Activated CD4-positive, alpha-beta T cell treated with anti-CD3 and anti-CD28 coated beads, Interleukin-2, amount 50 U/mL, for 24 hours (primary cell): ENCODE results near the gene CCDC171.

Experiments used
- DNase-seq, 2 donors: peaks; one replicate each; pipeline ENCODE4 v3.0.0-alpha.2; 2020; ENCODE audit warnings: low read depth in 1 of 2, low spot score in 1 of 2

CCDC171 gene

DNA sequence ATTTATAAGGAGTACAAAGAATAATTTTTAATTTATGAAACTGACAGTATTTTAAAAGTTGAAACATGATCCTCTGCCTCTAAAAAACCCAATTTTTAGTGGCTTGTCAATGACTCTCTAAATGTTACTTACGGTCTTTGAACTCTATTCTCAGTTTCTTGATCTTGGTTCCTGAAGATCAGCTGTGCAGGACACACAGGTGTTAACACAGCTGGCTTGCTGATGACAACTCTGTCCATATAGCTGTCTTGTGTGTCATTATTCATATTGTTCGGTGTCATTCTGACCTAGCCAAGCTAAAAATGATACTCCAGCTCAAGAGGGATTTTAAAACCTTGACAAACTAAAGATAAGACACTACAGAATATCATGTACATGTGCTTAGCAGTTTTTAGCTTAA is 314.5 kb downstream of the CCDC171 start:
- DNase-seq, result no peak

DNA sequence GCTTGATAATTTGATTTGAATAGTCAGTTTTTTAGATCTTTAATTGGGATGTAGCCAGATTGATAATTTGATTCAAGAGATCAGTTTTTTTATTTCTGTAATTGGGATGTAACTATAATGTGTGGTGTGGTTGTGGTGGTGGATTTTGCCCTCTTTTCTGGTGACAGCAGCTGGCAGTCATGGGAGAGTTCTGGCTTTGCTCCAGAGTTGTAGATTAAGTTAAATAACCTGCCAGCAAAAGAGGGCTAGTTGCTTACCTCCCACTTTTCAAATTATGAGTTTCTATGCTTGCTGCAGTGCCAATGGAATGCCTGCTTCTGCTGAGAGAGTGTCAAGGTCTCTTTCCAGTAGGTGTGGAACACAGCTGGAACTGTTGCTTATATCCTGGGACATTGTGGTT is 315.1 kb downstream of the CCDC171 start:
- no peak for DNase-seq

DNA sequence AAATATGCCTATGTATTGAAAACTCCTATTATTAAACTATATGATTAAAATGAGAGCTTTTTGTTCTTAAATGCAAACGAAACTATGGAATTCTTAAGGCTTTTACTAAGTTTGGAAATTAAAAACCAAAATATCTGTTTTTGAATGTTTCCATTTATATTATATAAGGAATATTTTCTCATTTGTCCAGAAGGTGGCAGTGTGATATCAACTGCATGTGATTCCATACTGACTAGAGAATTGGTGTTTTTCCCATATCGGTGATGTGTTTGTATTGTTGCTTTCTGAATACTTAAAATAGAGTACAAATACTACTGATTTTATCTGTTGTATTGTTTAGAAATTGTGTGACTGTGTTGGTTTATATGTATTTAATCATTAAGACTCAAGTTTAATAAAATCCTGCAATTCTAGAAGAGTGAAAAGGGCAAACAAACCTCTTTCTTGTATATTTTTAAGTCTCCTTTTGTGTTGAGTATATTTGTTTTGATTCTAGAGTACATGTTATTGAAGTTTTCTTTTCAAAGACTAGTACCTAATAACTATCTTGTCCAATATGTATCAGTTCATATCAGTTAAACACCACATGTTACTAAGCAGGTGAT is 320.8 kb downstream of the CCDC171 start:
- no peak for DNase-seq

DNA sequence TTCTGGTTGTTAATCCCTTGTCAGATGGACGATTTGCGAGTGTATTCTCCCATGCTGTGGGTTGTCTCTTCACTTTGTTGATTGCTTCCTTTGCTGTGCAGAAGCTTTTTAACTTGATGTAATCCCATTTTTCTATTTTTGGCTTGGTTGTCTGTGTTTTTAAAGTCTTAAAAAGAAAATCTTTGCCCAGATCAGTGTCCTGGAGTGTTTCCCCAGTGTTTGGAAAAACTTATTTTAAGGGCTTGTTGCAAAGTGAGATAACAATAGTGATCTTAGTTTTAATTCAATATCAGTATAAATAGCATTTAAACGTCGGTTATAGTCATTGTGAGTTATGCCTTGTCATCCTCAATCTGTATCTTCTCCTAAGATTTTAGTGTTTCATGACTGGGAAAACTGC is 329.5 kb downstream of the CCDC171 start:
- no peak for DNase-seq

- DNase-seq, result no peak
Observed at GRCh38 chr9:15882883-15883282, 330.0 kb downstream of the CCDC171 start.

DNA sequence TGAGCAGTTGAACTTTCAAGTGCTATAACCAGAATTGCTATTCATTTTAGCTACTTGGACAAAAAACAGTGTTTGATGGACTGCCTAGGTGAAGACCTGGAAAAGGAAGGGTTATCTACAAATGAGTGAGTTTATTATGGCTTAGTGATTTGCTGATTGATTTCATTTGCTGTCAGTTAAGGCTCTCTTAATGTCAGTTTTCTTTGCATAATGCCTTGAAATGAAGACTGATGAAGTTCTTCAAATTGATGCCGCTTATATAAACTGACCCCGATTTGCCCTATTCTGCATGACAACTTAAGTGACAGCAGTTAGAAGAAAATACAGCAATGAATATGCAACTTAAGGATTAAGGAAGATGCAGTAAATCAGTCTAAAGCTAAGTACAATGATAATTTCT is 332.6 kb downstream of the CCDC171 start:
- DNase-seq, result no peak

- no peak for DNase-seq
Observed at GRCh38 chr9:15889555-15889954, 336.7 kb downstream of the CCDC171 start.

- no peak for DNase-seq
Observed at GRCh38 chr9:15901572-15901971, 348.7 kb downstream of the CCDC171 start.

GRCh38 chr9:15909297-15909696 is 356.5 kb downstream of the CCDC171 start:
- DNase-seq, result no peak

DNA sequence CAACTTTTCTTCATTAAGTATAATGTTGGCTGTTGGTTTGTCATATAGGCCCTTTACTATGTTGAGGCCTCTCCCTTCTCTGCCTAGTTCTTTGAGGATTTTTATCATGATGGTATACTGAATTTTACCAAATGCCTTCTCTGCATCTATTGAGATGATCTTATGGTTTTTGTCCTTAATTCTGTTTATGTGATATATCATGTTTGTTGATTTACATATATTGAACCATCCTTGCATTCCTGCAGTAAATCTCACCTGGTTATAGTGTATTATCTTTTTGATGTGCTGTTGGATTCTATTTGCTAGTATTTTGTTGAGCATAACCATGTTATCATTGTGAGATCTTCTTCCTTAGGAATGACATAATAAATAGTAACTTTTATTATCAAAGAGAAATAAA is 362.9 kb downstream of the CCDC171 start:
- no peak for DNase-seq

DNA sequence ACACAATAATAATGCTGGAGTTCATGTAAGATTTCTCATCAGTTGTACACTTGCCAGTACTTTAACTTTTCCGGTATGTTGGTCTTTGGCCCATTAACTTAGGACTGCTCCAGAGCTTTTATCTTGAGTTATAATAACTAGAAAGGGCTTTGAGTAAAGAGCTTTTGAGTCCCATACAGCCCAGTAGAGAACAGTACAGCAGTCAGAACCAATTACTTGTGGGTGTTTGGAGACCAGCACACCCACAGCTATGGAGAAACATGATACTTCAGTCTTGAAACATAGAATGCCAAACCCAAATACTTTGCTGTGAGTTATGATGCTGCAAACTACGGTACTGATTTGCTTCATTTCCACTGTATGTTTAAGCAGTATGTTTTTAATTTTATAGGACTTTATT is 374.3 kb downstream of the CCDC171 start:
- DNase-seq, result no peak

DNA sequence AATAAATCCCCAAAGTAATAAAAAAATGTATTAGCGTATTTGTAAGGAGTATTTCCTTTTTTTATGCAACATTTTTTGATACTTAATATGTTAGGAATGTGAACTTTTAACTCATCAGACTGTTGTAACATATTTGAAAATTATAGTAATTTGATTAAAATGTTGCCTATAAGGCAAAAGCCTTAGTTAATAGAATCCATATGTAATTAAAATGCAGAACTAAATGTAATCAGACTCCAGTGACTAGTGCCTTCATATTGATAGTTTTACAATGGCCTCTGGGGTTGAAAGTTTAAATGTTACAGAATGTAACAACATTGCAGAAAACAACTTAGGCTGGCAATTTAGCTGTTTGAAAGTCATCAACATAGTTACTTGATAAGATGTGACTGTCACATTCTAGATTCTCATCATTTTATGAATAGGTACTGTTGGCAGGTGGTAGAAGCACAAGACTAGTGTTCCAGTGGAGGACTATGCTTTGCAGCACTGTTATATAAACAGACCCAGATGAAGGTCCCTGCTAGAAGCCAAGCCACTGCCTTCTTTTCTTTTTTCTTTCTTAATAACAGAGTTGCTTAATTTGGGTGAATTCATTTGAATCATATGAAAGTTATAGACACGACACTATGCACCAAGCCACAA is 382.9 kb downstream of the CCDC171 start:
- DNase-seq, result no peak

GRCh38 chr9:15936306-15936921 is 383.6 kb downstream of the CCDC171 start:
- no peak for DNase-seq

GRCh38 chr9:15942831-15943424 is 390.1 kb downstream of the CCDC171 start:
- DNase-seq, result no peak

DNA sequence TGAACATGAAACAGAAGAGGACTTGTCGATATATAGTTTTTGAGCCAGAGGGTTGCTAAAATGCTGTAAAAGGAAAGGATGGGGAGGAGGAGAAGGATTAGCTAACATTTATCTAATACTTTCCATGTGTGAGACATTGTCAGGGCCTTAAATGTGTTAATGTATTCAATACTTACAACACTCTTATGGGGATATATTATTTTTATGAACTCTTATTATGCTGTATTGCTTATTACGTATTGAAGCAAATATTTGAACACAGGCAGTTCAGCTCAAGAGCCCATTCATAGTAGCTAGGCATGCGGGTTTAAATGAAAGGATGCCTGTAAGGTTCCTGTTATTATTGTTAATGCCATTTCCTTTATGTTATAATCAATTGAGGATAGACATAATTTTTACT is 391.5 kb downstream of the CCDC171 start:
- DNase-seq, result no peak

- DNase-seq, result no peak
Observed at GRCh38 chr9:15959663-15960062, 406.8 kb downstream of the CCDC171 start.

DNA sequence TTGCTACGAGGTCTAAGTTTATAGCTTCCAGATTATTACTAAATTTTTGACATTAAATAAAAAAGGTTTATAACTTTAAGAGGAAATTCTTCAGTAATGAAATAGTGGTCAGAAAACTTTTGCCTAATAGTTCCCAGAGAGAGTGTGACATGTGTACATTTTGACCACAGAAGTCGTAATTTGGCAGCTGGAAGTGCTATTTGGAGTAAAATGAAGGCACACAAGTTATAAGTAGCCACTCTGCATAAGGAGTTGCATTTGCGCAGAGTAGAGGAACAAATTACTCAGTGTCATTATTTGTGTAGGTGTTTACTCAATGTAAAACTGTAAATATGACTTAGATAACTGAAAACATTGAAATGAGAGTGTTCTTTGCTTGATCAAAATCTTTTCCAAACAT is 408.4 kb downstream of the CCDC171 start:
- no peak for DNase-seq

DNA sequence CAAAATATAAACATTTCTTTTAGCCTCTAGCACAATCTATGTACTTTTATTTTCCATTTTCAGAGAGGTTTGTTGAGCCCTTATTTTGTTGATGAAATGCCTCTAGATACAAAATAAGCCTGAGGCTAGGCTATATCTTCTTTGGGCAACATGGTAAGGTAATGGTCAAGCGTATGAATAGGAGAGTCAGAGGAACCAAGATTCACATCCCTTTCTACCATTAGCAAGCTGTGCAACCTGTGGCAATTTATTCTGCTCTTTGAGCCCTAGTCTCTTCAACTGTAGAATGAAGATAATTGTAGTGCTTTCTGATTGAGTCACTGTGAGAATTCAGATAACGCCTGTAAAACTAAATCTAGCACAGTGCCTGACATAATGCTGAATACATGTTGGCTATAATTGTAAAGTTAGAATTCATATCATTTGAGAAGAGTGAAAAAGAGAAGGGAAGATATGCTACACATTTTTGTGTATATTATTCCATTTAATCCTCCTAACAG is 412.5 kb downstream of the CCDC171 start:
- no peak for DNase-seq

DNA sequence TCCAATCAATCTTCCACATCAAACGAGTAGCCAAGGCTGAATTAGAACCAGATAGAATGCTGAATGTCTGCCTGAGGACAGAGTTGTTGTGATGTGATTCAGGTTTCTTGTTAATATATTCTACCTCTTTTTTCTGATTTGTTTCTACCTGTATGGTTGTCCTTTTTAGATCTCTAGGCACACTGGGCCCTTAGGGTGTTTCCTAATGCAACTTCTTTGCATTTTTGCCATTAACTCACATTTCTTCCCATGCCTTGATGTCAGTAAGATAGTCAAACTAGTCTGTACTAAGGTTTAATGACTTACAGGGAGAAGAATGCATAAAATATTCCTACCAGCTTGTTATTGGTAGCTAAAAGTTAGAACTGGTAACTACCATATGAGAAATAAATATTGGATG is 413.6 kb downstream of the CCDC171 start:
- no peak for DNase-seq

GRCh38 chr9:15967068-15967467 is 414.2 kb downstream of the CCDC171 start:
- no peak for DNase-seq

DNA sequence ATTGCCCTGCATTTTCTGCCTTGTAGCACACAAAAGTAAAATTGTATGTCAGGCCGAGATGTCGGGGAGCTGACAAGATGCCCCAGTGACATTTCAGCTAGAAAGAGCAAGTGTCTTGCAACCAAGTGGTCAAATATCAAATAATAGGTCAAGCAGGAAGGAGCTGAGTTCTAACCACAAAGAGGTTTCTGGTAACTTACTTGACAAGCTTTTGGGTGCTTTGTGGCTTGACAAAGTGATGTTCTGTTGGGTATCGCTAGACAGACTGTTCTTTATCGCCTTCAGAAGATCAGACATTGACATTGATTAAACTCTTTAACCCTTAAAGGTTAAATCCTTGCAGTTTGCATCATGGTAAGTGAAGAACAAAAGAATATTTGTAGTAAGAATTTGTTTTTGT is 419.9 kb downstream of the CCDC171 start:
- DNase-seq, result no peak

DNA sequence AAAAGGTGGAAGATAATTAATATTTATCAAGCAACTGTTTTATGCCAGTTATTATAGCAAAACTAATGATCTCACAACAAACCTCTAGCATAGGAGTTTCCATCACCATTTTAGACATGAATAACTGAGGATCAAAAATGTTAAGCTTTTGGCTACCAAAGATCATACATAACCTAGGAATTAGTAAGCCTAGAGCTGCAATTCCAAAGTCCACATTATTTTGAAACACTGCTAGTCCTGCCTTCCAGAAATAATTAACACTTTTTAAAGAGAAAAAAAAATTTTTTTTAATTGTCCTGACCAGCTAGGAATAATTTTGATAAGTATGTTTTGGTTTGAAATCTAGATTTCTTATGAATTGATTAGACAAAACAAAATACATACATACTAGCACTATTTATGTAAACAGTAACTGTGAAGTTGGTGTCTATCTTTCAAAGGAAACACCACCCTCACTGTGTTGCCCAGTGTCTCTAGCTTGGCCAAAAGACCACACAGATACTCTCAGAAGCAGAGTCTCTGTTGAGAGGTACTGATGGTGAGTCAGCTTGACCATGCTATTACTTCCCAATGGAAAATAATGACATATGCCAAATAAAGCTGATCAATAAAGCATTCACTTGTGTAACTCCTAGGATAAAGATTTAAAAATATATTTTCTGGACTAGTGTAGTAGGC is 422.4 kb downstream of the CCDC171 start:
- no peak for DNase-seq
